Liver (tissue), 9 donors: ENCODE measurements around the gene DUSP7. TPM values are rescaled to one million over a fixed set of nuclear protein-coding genes. Genes with fewer than 3 reads are reported as not detected.

Experiments
- DNase-seq: peaks from one replicate; pipeline ENCODE4 v3.0.0-alpha.2; 2017; ENCODE audit warnings: low spot score
- H3K27ac ChIP-seq, 2 donors: one replicate each; pipeline ENCODE4 v1.7.0; 2013; ENCODE audit warnings: inconsistent platforms in 2 of 2, low read length in 2 of 2, control low read depth in 1 of 2, low read depth in 1 of 2, mild to moderate bottlenecking in 1 of 2
- H3K27me3 ChIP-seq, 4 donors: one replicate each; pipeline versions ENCODE4 v1.6.1 to v1.7.0; 2013; ENCODE audit warnings: low read length in 3 of 4, inconsistent platforms in 1 of 4, mild to moderate bottlenecking in 1 of 4, moderate library complexity in 1 of 4; ENCODE audit not compliant: control insufficient read depth in 4 of 4, insufficient read depth in 4 of 4
- H3K36me3 ChIP-seq, 4 donors: one replicate each; pipeline versions ENCODE4 v1.6.1 to v1.7.0; 2013; ENCODE audit warnings: low read length in 3 of 4, mild to moderate bottlenecking in 3 of 4, low read depth in 1 of 4, moderate library complexity in 1 of 4; ENCODE audit not compliant: control insufficient read depth in 4 of 4, insufficient read depth in 3 of 4
- H3K4me1 ChIP-seq, 4 donors: one replicate each; pipeline versions ENCODE4 v1.6.1 to v1.7.0; 2013; ENCODE audit warnings: low read length in 3 of 4, mild to moderate bottlenecking in 3 of 4, moderate library complexity in 1 of 4; ENCODE audit not compliant: control insufficient read depth in 4 of 4, insufficient read depth in 4 of 4
- H3K4me3 ChIP-seq, 3 donors: one replicate each; pipeline versions ENCODE4 v1.6.1 to v1.7.0; 2013; ENCODE audit warnings: low read length in 3 of 3, control low read depth in 1 of 3, low read depth in 1 of 3, mild to moderate bottlenecking in 1 of 3
- H3K9ac ChIP-seq, 2 donors: one replicate each; pipeline ENCODE4 v1.7.0; 2013; ENCODE audit warnings: low read length in 2 of 2, mild to moderate bottlenecking in 2 of 2, moderate library complexity in 2 of 2, control low read depth in 1 of 2, low read depth in 1 of 2
- H3K9me3 ChIP-seq, 4 donors: one replicate each; pipeline versions ENCODE4 v1.6.1 to v1.7.0; 2013; ENCODE audit warnings: low read length in 3 of 4; ENCODE audit not compliant: control insufficient read depth in 4 of 4
- EGR1 ChIP-seq, 2 donors: IDR thresholded peaks; 2 replicates each; pipeline ENCODE4 v1.6.1; 2016 to 2018; ENCODE audit warnings: antibody characterized with exemption in 2 of 2, low read depth in 2 of 2
- FOXA1 ChIP-seq: IDR thresholded peaks from 2 replicates; pipeline ENCODE4 v1.6.1; 2016; ENCODE audit warnings: antibody characterized with exemption
- FOXA2 ChIP-seq: IDR thresholded peaks from 2 replicates; pipeline ENCODE4 v1.6.1; 2016; ENCODE audit warnings: antibody characterized with exemption
- GABPA ChIP-seq, 2 donors: IDR thresholded peaks in 1 of 2; conservative IDR thresholded peaks in 1 of 2; 2 replicates each; pipeline ENCODE4 v1.6.1; 2016; ENCODE audit warnings: antibody characterized with exemption in 2 of 2, mild to moderate bottlenecking in 1 of 2, moderate library complexity in 1 of 2
- HNF4A ChIP-seq, 2 donors: conservative IDR thresholded peaks; 2 replicates each; pipeline ENCODE4 v1.6.1; 2016; ENCODE audit warnings: antibody characterized with exemption in 2 of 2, mild to moderate bottlenecking in 2 of 2
- HNF4G ChIP-seq: IDR thresholded peaks from 2 replicates; pipeline ENCODE4 v1.6.1; 2016; ENCODE audit warnings: antibody characterized with exemption
- JUND ChIP-seq, 2 donors: IDR thresholded peaks; 2 replicates each; pipeline ENCODE4 v1.6.1; 2016; ENCODE audit warnings: antibody characterized with exemption in 2 of 2
- RAD21 ChIP-seq, 2 donors: IDR thresholded peaks; 2 replicates each; pipeline ENCODE4 v1.6.1; 2016; ENCODE audit warnings: antibody characterized with exemption in 2 of 2, mild to moderate bottlenecking in 2 of 2
- TAF1 ChIP-seq: conservative IDR thresholded peaks from 2 replicates; pipeline ENCODE4 v1.6.1; 2016; ENCODE audit warnings: antibody characterized with exemption, mild to moderate bottlenecking
- WGBS: extraction: QIAGEN DNeasy Blood & Tissue Kit; methylation state at CpG from one replicate; pipeline ENCODE4 v1.1.7; 2013; 5-methylcytosine and 5-hydroxymethylcytosine counted together
- polyA plus RNA-seq, 2 donors: library from polyadenylated mRNA; stranded (reverse) in 1 of 2; unstranded in 1 of 2; fragments of 200-250 nt in 1 of 2; fragments of >200 nt in 1 of 2; fragmentation: Nextera tagmentation in 1 of 2; extraction: Ambion mirVana in 1 of 2; gene quantifications; one replicate each; pipeline versions ENCODE4 v1.2.1 to v1.2.3, GENCODE V29; 2013 to 2015
- total RNA-seq, 2 donors: library from RNA; depleted of rRNA; stranded (reverse); fragments of >200 nt; gene quantifications; one replicate each; pipeline ENCODE4 v1.2.3, GENCODE V29; 2014
- TF ChIP-seq, protein P1 (sequence below): IDR thresholded peaks from 2 replicates; pipeline ENCODE4 v1.6.1; 2016; ENCODE audit warnings: antibody characterized with exemption
- TF ChIP-seq, protein P2 (sequence below): fragments of 150-350 bp; IDR thresholded peaks from 2 replicates; pipeline ENCODE4 v1.5.1; 2017; ENCODE audit warnings: improper control_type of control experiment, low read depth, low read length; ENCODE audit not compliant: missing input control
- TF ChIP-seq, protein P3 (sequence below): IDR thresholded peaks from 2 replicates; pipeline ENCODE4 v1.6.1; 2016; ENCODE audit warnings: antibody characterized with exemption
- TF ChIP-seq, protein P4 (sequence below): IDR thresholded peaks from 2 replicates; pipeline ENCODE4 v1.6.1; 2016; ENCODE audit warnings: antibody characterized with exemption
- TF ChIP-seq, protein P5 (sequence below): IDR thresholded peaks from 2 replicates; pipeline ENCODE4 v1.6.1; 2016; ENCODE audit warnings: antibody characterized with exemption, mild to moderate bottlenecking
- donor health status: healthy.
- donor health status: healthy.
- donor health status: healthy.
- donor health status: healthy.
- donor health status: healthy.

DUSP7 gene
- total and polyA plus RNA-seq, 4 donors = 1.5 to 5.0 (median 3.7) TPM

DNA sequence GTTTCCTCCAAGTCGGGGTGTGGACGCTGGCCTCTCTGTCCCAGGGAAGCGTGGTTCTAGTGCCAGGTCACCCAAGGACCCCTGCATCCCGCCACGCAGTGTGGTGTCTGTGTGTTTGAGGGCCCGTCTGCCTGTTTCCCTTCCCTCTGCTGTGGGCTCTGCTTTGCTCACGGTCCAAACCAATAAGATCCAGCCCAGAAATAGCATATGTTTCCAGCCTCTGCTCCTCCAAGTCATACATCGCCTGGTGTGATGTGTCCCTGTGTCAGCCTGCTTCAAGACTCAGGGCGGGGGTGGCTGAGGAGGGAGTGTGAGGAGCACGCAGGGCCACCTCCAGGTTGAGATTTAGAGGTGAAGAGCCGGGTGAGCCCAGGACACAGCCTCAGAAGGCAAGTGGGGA lies 38.8 kb downstream of the DUSP7 start:
- Histone ChIP-seq H3K36me3 (no peaks in the 10 kb centered on the region), H3K9ac (no peak overlapping the region), H3K9me3 (no peaks in the 10 kb centered on the region), H3K4me3 (no peak overlapping the region), H3K4me1 (peaks cover 0 to 3% (median 0%) of the 10 kb centered on the region in 4 donors), H3K27me3 (no peaks in the 10 kb centered on the region), H3K27ac (no peak overlapping the region)
- 83% methylated on average over 11 of the region's 11 CpGs for WGBS
- TF ChIP-seq JUND (IDR thresholded peaks at IDR 0.05) (no peak), EGR1 (IDR thresholded peaks at IDR 0.05; ENCODE audit: low read depth in 2 of 2) (no peak), HNF4G (no peak), FOXA2 (no peak), TAF1 (no peak), HNF4A (conservative IDR thresholded peaks at IDR 0.05) (no peak), FOXA1 (no peak), GABPA (IDR thresholded peaks at IDR 0.05 in 1 of 2, conservative IDR thresholded peaks at IDR 0.05 in 1 of 2) (no peak)
- TF ChIP-seq, protein P1, sequence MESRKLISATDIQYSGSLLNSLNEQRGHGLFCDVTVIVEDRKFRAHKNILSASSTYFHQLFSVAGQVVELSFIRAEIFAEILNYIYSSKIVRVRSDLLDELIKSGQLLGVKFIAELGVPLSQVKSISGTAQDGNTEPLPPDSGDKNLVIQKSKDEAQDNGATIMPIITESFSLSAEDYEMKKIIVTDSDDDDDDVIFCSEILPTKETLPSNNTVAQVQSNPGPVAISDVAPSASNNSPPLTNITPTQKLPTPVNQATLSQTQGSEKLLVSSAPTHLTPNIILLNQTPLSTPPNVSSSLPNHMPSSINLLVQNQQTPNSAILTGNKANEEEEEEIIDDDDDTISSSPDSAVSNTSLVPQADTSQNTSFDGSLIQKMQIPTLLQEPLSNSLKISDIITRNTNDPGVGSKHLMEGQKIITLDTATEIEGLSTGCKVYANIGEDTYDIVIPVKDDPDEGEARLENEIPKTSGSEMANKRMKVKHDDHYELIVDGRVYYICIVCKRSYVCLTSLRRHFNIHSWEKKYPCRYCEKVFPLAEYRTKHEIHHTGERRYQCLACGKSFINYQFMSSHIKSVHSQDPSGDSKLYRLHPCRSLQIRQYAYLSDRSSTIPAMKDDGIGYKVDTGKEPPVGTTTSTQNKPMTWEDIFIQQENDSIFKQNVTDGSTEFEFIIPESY = no peak
- TF ChIP-seq, protein P2, sequence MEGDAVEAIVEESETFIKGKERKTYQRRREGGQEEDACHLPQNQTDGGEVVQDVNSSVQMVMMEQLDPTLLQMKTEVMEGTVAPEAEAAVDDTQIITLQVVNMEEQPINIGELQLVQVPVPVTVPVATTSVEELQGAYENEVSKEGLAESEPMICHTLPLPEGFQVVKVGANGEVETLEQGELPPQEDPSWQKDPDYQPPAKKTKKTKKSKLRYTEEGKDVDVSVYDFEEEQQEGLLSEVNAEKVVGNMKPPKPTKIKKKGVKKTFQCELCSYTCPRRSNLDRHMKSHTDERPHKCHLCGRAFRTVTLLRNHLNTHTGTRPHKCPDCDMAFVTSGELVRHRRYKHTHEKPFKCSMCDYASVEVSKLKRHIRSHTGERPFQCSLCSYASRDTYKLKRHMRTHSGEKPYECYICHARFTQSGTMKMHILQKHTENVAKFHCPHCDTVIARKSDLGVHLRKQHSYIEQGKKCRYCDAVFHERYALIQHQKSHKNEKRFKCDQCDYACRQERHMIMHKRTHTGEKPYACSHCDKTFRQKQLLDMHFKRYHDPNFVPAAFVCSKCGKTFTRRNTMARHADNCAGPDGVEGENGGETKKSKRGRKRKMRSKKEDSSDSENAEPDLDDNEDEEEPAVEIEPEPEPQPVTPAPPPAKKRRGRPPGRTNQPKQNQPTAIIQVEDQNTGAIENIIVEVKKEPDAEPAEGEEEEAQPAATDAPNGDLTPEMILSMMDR = no peak
- TF ChIP-seq, protein P3, sequence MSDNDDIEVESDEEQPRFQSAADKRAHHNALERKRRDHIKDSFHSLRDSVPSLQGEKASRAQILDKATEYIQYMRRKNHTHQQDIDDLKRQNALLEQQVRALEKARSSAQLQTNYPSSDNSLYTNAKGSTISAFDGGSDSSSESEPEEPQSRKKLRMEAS = no peak
- TF ChIP-seq, protein P4, sequence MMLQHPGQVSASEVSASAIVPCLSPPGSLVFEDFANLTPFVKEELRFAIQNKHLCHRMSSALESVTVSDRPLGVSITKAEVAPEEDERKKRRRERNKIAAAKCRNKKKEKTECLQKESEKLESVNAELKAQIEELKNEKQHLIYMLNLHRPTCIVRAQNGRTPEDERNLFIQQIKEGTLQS = no peak
- TF ChIP-seq, protein P5, sequence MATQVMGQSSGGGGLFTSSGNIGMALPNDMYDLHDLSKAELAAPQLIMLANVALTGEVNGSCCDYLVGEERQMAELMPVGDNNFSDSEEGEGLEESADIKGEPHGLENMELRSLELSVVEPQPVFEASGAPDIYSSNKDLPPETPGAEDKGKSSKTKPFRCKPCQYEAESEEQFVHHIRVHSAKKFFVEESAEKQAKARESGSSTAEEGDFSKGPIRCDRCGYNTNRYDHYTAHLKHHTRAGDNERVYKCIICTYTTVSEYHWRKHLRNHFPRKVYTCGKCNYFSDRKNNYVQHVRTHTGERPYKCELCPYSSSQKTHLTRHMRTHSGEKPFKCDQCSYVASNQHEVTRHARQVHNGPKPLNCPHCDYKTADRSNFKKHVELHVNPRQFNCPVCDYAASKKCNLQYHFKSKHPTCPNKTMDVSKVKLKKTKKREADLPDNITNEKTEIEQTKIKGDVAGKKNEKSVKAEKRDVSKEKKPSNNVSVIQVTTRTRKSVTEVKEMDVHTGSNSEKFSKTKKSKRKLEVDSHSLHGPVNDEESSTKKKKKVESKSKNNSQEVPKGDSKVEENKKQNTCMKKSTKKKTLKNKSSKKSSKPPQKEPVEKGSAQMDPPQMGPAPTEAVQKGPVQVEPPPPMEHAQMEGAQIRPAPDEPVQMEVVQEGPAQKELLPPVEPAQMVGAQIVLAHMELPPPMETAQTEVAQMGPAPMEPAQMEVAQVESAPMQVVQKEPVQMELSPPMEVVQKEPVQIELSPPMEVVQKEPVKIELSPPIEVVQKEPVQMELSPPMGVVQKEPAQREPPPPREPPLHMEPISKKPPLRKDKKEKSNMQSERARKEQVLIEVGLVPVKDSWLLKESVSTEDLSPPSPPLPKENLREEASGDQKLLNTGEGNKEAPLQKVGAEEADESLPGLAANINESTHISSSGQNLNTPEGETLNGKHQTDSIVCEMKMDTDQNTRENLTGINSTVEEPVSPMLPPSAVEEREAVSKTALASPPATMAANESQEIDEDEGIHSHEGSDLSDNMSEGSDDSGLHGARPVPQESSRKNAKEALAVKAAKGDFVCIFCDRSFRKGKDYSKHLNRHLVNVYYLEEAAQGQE = no peak
- DNase-seq = no peak

DNA sequence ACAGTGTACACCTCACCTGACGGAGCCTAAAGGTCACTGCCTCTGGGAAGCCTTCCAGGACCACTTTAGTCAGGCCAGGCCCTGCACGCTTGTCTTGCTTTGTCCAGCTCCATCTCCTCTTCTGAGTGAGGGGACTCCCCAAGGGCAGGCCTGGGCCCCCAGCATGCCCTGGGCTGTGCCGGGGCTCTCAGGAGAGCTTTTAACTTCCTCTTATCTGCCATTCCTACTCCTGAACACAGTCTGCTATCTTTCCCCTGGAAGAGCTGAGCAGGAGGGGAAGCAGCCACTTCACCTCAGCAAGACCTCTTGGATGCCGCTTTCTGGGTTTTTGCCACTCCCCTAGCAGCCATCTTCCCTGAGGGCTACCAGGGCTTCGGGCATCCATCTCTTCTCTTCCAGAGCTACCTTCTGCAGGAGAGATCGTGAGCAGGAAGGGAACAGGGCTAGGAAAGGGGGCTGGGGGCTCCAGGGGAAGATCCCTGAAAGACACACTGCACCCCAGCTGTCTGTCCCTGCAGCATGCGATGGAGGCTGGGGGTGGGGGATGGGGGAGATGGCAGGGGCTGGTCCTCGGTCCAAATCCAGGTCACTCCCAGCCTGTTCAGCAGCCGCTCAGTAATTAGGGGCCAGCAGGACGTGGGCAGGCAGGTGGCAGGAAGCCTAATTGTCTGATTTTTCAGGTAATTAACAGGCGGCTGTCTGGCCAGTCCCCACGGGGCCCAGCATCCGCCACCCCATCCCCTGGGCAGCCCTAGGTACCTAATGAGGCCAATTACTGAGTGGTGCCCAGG lies 40.7 kb downstream of the DUSP7 start:
- H3K9me3 ChIP-seq = no peaks in the 10 kb centered on the region
- no peak overlapping the region for H3K4me3 ChIP-seq
- no peak overlapping the region for H3K9ac ChIP-seq
- H3K27ac ChIP-seq = no peak overlapping the region
- no peaks in the 10 kb centered on the region for H3K27me3 ChIP-seq
- WGBS = 87% methylated on average over 13 of the region's 13 CpGs
- no peak for DNase-seq
- TF ChIP-seq, protein P1 = no peak
- TF ChIP-seq, protein P5 = no peak
- no peak for TF ChIP-seq RAD21 (IDR thresholded peaks at IDR 0.05)
- no peak for TF ChIP-seq GABPA (IDR thresholded peaks at IDR 0.05 in 1 of 2, conservative IDR thresholded peaks at IDR 0.05 in 1 of 2)
- TF ChIP-seq HNF4G = no peak
- H3K36me3 ChIP-seq = no peaks in the 10 kb centered on the region
- H3K4me1 ChIP-seq = peaks cover 0 to 3% (median 0%) of the 10 kb centered on the region in 4 donors
